Non-pigmented ciliary epithelial cell (primary cell): ENCODE measurements around the gene SV2C.

Source experiments
- DNase-seq: peaks from one replicate; pipeline ENCODE4 v3.0.0-alpha.2; 2010; ENCODE audit warnings: low read depth

Gene SV2C

GRCh38 chr5:76256116-76256889, 173.1 kb downstream of the SV2C start:
- peak; percentile 38 for DNase-seq

GRCh38 chr5:76257225-76257833, 174.1 kb downstream of the SV2C start:
- no peak for DNase-seq

- DNase-seq, result no peak
Observed at GRCh38 chr5:76257897-76258296, 174.7 kb downstream of the SV2C start.

- DNase-seq, result no peak
Observed at GRCh38 chr5:76264681-76265080, 181.5 kb downstream of the SV2C start.

GRCh38 chr5:76269259-76269931, 186.2 kb downstream of the SV2C start:
- DNase-seq, result no peak

- no peak for DNase-seq
Observed at GRCh38 chr5:76269932-76270610, 186.9 kb downstream of the SV2C start.

GRCh38 chr5:76271836-76272235, 188.7 kb downstream of the SV2C start:
- no peak for DNase-seq

- DNase-seq, result no peak
Observed at GRCh38 chr5:76273206-76273885, 190.2 kb downstream of the SV2C start.

GRCh38 chr5:76274571-76274970, 191.4 kb downstream of the SV2C start:
- no peak for DNase-seq

GRCh38 chr5:76277736-76278135, 194.6 kb downstream of the SV2C start:
- DNase-seq, result no peak

- DNase-seq, result no peak
Observed at GRCh38 chr5:76278261-76278789, 195.1 kb downstream of the SV2C start.

GRCh38 chr5:76280494-76280893, 197.3 kb downstream of the SV2C start:
- DNase-seq, result no peak

- DNase-seq, result no peak
Observed at GRCh38 chr5:76283670-76284069, 200.5 kb downstream of the SV2C start.

- DNase-seq, result no peak
Observed at GRCh38 chr5:76289692-76290091, 206.5 kb downstream of the SV2C start.

- DNase-seq, result no peak
Observed at GRCh38 chr5:76290321-76290757, 207.2 kb downstream of the SV2C start.

- DNase-seq, result no peak
Observed at GRCh38 chr5:76291305-76292077, 208.3 kb downstream of the SV2C start.

- DNase-seq, result no peak
Observed at GRCh38 chr5:76292620-76293322, 209.6 kb downstream of the SV2C start.

- no peak for DNase-seq
Observed at GRCh38 chr5:76294573-76294972, 211.4 kb downstream of the SV2C start.

GRCh38 chr5:76298852-76299251, 215.7 kb downstream of the SV2C start:
- DNase-seq, result no peak

GRCh38 chr5:76299592-76299991, 216.4 kb downstream of the SV2C start:
- no peak for DNase-seq
